HG03460 (cell line): Measurements from ENCODE around the gene AXL.
"Not testable (repeated sequence)": the region's sequence is repeated elsewhere in the genome, so short reads cannot be mapped to it uniquely, and the experiment has no call there.

Experiments
- ATAC-seq: cut with Tn5 transposase; IDR thresholded peaks from one replicate; pipeline ENCODE4 v1.9.1; 2021; ENCODE audit not compliant: unreplicated experiment

Gene AXL

DNA sequence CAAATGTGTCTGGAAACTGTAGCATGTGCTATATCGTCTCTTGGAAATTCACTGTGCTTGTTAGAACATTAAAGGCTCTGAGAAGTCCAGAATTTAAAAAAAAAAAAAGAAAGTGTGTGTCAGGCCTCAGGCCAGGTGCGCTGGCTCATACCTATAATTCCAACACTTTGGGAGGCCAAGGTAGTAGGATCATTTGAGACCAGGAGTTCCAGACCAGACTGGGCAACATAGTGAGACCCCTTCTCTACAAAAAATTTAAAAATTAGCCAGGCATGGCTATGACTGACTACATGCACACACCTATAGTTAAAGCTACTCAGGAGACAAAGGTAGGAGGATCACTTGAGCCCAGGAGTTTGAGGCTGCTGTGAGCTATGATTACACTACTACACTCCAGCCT lies 50.0 kb downstream of the AXL start:
- ATAC-seq = no peak

- ATAC-seq = no peak
Observed at GRCh38 chr19:41269571-41269970, 50.5 kb downstream of the AXL start.

DNA sequence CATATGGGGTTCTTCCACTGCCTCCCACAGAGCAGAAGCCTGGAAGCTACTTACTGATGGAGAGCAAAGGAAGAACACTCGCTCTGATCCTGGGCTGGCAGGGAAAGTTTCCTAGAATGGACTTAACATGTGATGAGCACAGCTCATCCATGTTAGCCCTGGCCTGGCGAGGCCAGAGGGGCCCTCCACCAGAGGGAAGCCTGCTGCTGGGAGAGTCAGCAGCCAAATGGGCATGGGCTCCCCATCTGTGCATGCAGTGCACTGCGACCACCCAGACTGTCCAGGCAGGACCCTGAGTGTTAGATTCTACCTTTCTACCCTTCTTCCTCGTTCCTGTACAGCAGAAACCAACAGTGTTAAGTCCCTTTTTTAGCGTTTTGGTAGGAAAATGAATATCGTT lies 54.1 kb downstream of the AXL start:
- no peak for ATAC-seq

DNA sequence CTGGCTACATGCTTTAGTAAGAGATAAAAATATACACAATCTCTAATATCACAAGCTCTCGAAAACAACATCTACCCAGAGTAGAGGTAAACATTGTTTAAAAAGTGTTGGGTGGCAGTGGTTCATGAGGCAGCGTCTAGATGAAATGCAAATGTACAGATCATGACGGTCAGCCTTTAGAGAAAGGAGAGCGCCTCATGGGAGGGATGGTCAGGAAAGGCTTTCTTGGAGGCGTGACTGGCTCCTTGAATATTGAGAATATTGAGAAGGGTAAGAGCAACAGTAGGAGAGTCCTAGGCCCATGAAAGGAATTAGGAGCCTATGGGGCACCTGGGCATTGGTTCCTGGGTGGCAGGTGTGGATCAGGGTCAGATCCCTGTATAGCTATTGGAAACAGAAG lies 55.8 kb downstream of the AXL start:
- ATAC-seq = no peak

- ATAC-seq = no peak
Observed at GRCh38 chr19:41276231-41276630, 57.2 kb downstream of the AXL start.

GRCh38 chr19:41278478-41278877 lies 59.5 kb downstream of the AXL start:
- ATAC-seq = no peak

- no peak for ATAC-seq
Observed at GRCh38 chr19:41288673-41289530, 69.9 kb downstream of the AXL start.

GRCh38 chr19:41289814-41290213 lies 70.8 kb downstream of the AXL start:
- not testable (repeated sequence) for ATAC-seq

DNA sequence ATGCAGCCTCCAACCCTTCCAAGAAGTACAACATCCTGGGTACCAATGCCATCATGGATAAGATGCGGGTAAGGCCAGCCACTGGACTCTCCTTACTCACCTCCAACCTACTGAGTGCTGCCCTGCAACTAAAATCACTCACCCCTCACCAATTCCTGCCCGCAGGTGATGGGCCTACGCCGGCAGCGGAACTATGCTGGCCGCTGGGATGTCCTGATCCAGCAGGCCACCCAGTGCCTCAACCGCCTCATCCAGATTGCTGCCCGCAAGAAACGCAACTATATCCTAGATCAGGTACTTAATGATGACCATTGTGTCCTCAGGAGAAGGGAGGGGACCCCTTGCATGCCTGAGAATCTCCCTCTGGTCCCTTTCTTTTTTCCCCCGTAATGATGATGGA lies 75.4 kb downstream of the AXL start:
- no peak for ATAC-seq

GRCh38 chr19:41295499-41295898 lies 76.5 kb downstream of the AXL start:
- no peak for ATAC-seq

- no peak for ATAC-seq
Observed at GRCh38 chr19:41296433-41296871, 77.4 kb downstream of the AXL start.

DNA sequence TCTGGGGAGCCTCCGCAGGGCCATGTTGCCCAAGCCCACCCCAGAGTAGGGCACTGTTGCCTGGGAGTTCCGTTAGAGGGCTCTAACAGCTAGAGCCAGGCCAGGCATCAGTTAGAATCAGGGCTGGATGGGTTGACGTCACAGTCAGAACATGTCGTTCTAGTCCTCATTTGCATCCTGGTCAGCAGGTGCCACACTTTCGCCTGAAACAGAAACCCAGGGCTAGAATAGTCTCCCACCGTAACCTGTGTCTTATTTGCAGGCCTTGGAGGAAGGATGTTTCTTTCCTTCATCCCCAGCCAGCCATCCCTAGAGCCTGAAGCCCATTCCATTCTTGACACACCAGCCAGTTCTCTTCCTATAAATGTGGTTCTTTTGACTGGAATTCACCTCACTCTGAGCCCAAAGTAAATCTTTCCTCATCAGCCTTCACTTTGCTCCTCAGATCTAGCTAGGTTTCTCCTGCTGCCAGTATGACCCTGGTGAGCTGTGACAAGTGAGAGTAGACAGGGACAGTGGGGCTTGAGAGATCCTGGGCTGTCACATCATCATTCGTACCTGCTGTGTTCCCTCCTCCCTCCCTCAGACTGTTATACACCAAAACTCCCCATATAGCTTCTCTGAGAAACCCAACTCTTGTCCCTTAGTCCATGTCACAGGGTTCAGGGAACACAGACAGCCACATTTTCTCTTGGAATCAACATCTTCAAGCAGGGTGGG lies 78.8 kb downstream of the AXL start:
- peak; percentile 62 for ATAC-seq

- ATAC-seq = no peak
Observed at GRCh38 chr19:41298348-41298964, 79.4 kb downstream of the AXL start.

GRCh38 chr19:41299046-41299754 lies 80.2 kb downstream of the AXL start:
- no peak for ATAC-seq

DNA sequence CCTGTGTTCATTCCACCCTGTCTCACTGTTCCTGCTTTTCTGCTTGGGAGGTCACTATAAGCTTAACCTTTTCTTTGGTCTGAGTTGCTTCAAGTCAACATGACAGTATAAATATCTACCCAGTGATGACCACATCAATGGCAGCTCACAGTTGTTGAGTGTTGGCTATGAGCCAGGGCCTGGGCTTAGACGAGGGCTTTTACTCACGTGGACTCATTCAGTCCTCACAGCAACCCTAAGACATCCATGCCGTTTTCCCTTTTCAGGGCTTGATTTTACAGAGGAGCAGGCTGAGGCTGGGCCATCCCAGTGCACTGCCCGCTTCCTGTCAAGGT lies 80.7 kb downstream of the AXL start:
- ATAC-seq = no peak

GRCh38 chr19:41300555-41300954 lies 81.5 kb downstream of the AXL start:
- ATAC-seq = no peak

GRCh38 chr19:41302624-41303351 lies 83.8 kb downstream of the AXL start:
- ATAC-seq = peak; percentile 50

DNA sequence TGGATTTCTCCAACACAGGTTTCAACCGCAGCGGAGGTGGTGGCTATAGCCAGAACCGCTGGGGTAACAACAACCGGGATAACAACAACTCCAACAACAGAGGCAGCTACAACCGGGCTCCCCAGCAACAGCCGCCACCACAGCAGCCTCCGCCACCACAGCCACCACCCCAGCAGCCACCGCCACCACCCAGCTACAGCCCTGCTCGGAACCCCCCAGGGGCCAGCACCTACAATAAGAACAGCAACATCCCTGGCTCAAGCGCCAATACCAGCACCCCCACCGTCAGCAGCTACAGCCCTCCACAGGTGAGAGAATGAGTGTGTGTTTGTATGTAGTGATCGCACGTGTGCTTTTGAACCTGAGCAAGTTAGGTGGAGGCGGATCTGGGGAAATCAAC lies 84.9 kb downstream of the AXL start:
- no peak for ATAC-seq

- no peak for ATAC-seq
Observed at GRCh38 chr19:41304706-41305483, 85.9 kb downstream of the AXL start.
